Tibial nerve (tissue), 4 donors: ENCODE measurements around the gene TTC24. TPM values are rescaled to one million over a fixed set of nuclear protein-coding genes. Genes with fewer than 3 reads are reported as not detected.
"Not testable (repeated sequence)": the region's sequence is repeated elsewhere in the genome, so short reads cannot be mapped to it uniquely, and the experiment has no call there.

Experiments used
- DNase-seq, 2 donors: peaks; one replicate each; pipeline ENCODE4 v3.0.0-alpha.2; 2019; ENCODE audit warnings: low spot score in 2 of 2
- H3K27ac ChIP-seq, 4 donors: fragments of 200-600 bp; sonication (generic) in 3 of 4; one replicate each; pipeline ENCODE4 v1.5.1; 2017 to 2019; ENCODE audit warnings: mild to moderate bottlenecking in 1 of 4
- H3K27me3 ChIP-seq, 2 donors: fragments of 200-600 bp; sonication (generic) in 1 of 2; one replicate each; pipeline versions ENCODE4 v1.5.1 to v1.6.0; 2017 to 2019
- H3K36me3 ChIP-seq, 3 donors: fragments of 200-600 bp; sonication (generic); one replicate each; pipeline ENCODE4 v1.5.1; 2018 to 2019
- H3K4me1 ChIP-seq, 4 donors: fragments of 200-600 bp; sonication (generic) in 3 of 4; one replicate each; pipeline ENCODE4 v1.5.1; 2017 to 2019
- H3K4me3 ChIP-seq, 4 donors: fragments of 200-600 bp; sonication (generic) in 3 of 4; one replicate each; pipeline ENCODE4 v1.5.1; 2017 to 2019; ENCODE audit warnings: mild to moderate bottlenecking in 1 of 4, moderate library complexity in 1 of 4
- H3K9me3 ChIP-seq, 4 donors: fragments of 200-600 bp; sonication (generic) in 3 of 4; one replicate each; pipeline ENCODE4 v1.5.1; 2017 to 2019
- EP300 ChIP-seq, 2 donors: sonication (generic); formaldehyde crosslinking; IDR thresholded peaks; one replicate each; pipeline ENCODE4 v1.6.1; 2017; ENCODE audit warnings: antibody characterized with exemption in 2 of 2, mild to moderate bottlenecking in 1 of 2
- POLR2A ChIP-seq, 2 donors: fragments of 450-650 bp; IDR thresholded peaks; one replicate each; pipeline ENCODE4 v1.6.1; 2017; ENCODE audit warnings: antibody characterized with exemption in 2 of 2, mild to moderate bottlenecking in 2 of 2, moderate library complexity in 2 of 2
- WGBS, 2 donors: methylation state at CpG; one replicate each; pipeline ENCODE4 v1.1.5; 2018; 5-methylcytosine and 5-hydroxymethylcytosine counted together
- total RNA-seq, 4 donors: library from RNA; depleted of rRNA; stranded (reverse); fragments of >200 nt; gene quantifications; one replicate each; pipeline ENCODE4 v1.1.0, GENCODE V29; 2016
- TF ChIP-seq, protein P1 (sequence below), 5 experiments: fragments of 200-600 bp in 3 of 5; fragments of 450-650 bp in 2 of 5; sonication (generic) in 3 of 5; IDR thresholded peaks; one replicate each; pipeline ENCODE4 v1.5.1; 2016 to 2019; ENCODE audit warnings: antibody characterized with exemption in 5 of 5, mild to moderate bottlenecking in 3 of 5, moderate library complexity in 2 of 5

TTC24 gene
- total RNA-seq, 4 donors from 2014 or later = not detected

DNA sequence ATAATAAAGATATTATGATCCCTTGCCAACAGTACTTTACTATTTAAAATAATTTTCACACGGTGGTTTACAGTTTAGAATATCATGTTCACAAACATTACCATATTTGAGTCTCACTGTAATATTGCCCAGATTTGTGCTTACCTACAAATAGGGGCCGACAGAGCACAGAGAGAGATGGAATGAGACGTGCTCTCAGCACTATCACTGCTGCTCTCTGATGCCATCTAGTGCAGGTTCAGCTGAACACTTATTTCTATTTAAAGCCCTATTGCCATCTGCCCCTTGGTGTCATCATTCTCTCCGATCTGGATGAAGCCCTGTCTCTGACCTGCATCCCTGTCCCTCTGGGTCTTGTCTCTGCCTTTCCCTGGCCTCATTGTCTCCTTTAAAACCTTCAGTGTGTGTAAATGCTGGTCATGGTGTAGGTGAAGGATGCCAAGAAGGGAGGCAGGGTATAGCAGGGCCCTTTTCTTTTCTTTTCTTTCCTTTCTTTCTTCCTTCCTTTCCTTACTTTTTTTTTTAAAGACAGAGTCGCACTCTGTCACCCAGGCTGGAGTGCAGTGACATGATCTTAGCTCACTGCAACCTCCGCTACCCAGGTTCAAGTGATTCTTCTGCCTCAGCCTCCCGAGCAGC lies 28.6 kb downstream of the TTC24 start:
- WGBS, 2 donors = 28 to 30% methylated on average over 7 of the region's 7 CpGs
- no peaks in the 10 kb centered on the region for H3K36me3 ChIP-seq
- peaks cover 0 to 5% (median 0%) of the 10 kb centered on the region in 4 donors for H3K4me1 ChIP-seq
- no peak overlapping the region for H3K27ac ChIP-seq
- H3K4me3 ChIP-seq = no peak overlapping the region
- H3K9me3 ChIP-seq = no peaks in the 10 kb centered on the region
- H3K27me3 ChIP-seq = peaks cover 0 to 17% of the 10 kb centered on the region in 2 donors
- TF ChIP-seq POLR2A (IDR thresholded peaks at IDR 0.05) (no peak), EP300 (IDR thresholded peaks at IDR 0.05) (peak in 1 of 2 donors; percentile 47)
- TF ChIP-seq, protein P1, sequence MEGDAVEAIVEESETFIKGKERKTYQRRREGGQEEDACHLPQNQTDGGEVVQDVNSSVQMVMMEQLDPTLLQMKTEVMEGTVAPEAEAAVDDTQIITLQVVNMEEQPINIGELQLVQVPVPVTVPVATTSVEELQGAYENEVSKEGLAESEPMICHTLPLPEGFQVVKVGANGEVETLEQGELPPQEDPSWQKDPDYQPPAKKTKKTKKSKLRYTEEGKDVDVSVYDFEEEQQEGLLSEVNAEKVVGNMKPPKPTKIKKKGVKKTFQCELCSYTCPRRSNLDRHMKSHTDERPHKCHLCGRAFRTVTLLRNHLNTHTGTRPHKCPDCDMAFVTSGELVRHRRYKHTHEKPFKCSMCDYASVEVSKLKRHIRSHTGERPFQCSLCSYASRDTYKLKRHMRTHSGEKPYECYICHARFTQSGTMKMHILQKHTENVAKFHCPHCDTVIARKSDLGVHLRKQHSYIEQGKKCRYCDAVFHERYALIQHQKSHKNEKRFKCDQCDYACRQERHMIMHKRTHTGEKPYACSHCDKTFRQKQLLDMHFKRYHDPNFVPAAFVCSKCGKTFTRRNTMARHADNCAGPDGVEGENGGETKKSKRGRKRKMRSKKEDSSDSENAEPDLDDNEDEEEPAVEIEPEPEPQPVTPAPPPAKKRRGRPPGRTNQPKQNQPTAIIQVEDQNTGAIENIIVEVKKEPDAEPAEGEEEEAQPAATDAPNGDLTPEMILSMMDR (IDR thresholded peaks at IDR 0.05) = peak; percentile 50 to 87 (median 80)
- peak in 1 of 2 donors; percentile 76 for DNase-seq

DNA sequence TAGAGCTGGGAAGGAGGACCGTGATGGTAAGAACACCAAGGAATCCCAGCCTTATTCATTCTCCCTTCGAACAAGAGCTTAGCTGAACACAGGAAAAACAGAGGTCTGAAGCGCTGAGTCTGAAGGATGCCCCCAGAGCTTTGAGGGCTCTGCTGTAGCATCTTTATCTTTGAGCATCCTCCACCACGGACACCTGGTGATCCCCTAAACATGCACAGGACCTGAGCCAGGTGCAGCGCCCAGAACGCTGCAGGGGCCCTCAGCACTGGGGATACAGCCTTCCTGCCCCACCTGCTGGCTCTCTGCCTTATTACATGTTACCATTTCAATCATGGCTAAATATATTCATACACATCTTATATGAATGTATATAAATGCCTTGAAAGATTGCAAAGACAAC lies 29.5 kb downstream of the TTC24 start:
- DNase-seq = no peak
- 40 to 41% methylated on average over 6 of the region's 6 CpGs for WGBS, 2 donors

DNA sequence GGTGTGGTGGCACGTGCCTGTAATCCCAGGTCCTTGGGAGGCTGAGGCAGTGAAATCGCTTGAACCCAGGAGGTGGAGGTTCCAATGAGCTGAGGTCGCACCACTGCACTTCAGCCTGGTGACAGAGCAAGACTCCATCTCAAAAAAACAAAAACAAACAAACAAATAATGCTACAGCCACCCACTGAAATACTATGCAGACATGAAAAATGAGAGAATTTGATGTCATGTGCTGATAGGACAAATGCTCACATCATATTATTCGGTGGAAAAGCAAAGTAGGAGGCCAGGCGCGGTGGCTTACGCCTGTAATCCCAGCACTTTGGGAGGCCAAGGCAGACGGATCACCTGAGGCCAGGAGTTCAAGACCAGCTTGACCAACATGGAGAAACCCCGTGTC lies 30.5 kb downstream of the TTC24 start:
- not testable (repeated sequence) for H3K27ac ChIP-seq, H3K9me3 ChIP-seq, H3K36me3 ChIP-seq, H3K4me3 ChIP-seq, H3K4me1 ChIP-seq, DNase-seq
- 85 to 87% methylated on average over 9 of the region's 9 CpGs for WGBS, 2 donors
- peaks cover 0 to 20% of the 10 kb centered on the region in 2 donors for H3K27me3 ChIP-seq

More for the DNA sequence above, 29.5 kb downstream of the TTC24 start:
- TF ChIP-seq, protein P1 (IDR thresholded peaks at IDR 0.05) = peak in 4 of 5 experiments; percentile 14 to 41 (median 25)
- TF ChIP-seq POLR2A (IDR thresholded peaks at IDR 0.05) (no peak), EP300 (IDR thresholded peaks at IDR 0.05) (no peak)
- Histone ChIP-seq H3K4me1 (peaks cover 0 to 5% (median 0%) of the 10 kb centered on the region in 4 donors), H3K9me3 (no peaks in the 10 kb centered on the region), H3K36me3 (no peaks in the 10 kb centered on the region), H3K27me3 (peaks cover 0 to 18% of the 10 kb centered on the region in 2 donors), H3K27ac (no peak overlapping the region), H3K4me3 (no peak overlapping the region)

DNA sequence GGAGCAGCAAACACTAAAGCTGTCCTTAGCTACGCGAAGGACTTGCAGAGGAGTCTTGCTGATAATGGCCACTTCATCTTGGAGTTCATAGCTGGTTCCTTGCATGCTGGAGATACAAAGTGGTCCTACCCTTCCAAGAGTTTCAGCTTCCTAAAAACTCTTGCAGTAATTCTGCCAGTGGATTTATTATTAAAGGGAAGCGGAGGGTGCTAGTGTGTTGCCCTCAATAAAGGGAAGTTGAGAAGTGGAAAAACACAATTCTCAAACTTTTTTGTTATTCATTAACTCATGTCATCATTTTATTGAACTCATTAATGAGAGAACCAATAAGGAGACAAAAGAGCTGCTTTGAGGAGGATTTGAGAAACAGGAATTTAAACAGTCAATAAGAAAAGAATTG lies 33.1 kb downstream of the TTC24 start:
- H3K4me1 ChIP-seq = peaks cover 0 to 14% (median 0%) of the 10 kb centered on the region in 4 donors
- 56 to 60% methylated on average over 3 of the region's 3 CpGs for WGBS, 2 donors
- TF ChIP-seq EP300 (IDR thresholded peaks at IDR 0.05) (no peak), POLR2A (IDR thresholded peaks at IDR 0.05) (no peak)
- TF ChIP-seq, protein P1 (IDR thresholded peaks at IDR 0.05) = no peak
- H3K4me3 ChIP-seq = no peak overlapping the region
- DNase-seq = no peak
- H3K36me3 ChIP-seq = no peaks in the 10 kb centered on the region
- H3K9me3 ChIP-seq = no peaks in the 10 kb centered on the region
- H3K27ac ChIP-seq = no peak overlapping the region
- H3K27me3 ChIP-seq = peaks cover 0 to 35% of the 10 kb centered on the region in 2 donors

DNA sequence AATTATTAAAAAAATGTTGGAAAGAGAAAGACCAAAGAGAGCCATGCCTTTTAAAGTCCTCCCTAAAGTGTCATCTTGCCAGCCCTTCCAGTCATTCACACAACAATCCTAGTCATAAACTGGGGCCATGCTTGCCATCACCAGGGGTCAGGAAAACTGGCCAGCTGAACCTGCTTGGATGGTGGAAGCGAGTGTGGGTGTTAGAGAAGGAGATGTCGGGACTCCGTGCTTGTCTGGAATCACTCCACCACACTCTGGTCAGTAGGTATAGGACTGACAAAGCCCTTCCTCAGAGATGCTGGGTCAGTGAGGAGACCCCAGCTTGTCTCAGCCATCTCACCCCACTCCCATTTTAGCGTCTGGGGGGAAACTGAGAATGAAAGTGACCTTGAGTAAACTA lies 36.4 kb downstream of the TTC24 start:
- Histone ChIP-seq H3K4me3 (no peak overlapping the region), H3K9me3 (no peaks in the 10 kb centered on the region), H3K36me3 (no peaks in the 10 kb centered on the region), H3K27me3 (peaks cover 0 to 49% of the 10 kb centered on the region in 2 donors), H3K4me1 (peaks cover 0 to 16% (median 0%) of the 10 kb centered on the region in 4 donors), H3K27ac (peak overlapping the region in 2 of 4 donors; percentile 48 to 61)
- no peak for DNase-seq
- WGBS, 2 donors = 19 to 25% methylated on average over 4 of the region's 4 CpGs
- TF ChIP-seq EP300 (IDR thresholded peaks at IDR 0.05) = no peak
- TF ChIP-seq POLR2A (IDR thresholded peaks at IDR 0.05) = no peak
- TF ChIP-seq, protein P1 (IDR thresholded peaks at IDR 0.05) = no peak
